NT2/D1 (cell line): ENCODE data around the gene FRAT1.

Experiments used
- DNase-seq: peaks from one replicate; pipeline ENCODE4 v3.0.0-alpha.2; 2011; ENCODE audit warnings: low read depth, low spot score
- H3K27me3 ChIP-seq: 2 replicates; pipeline ENCODE4 v1.6.0; 2011; ENCODE audit warnings: mild to moderate bottlenecking; ENCODE audit not compliant: insufficient read length, insufficient read depth
- H3K36me3 ChIP-seq: 2 replicates; pipeline ENCODE4 v1.6.1; 2011; ENCODE audit warnings: mild to moderate bottlenecking, low read length, mixed read lengths; ENCODE audit not compliant: insufficient read depth, insufficient read length
- H3K4me1 ChIP-seq: 2 replicates; pipeline ENCODE4 v1.5.1; 2011; ENCODE audit not compliant: insufficient read depth, insufficient read length
- H3K4me3 ChIP-seq: 2 replicates; pipeline ENCODE4 v1.5.1; 2011; ENCODE audit warnings: low read depth; ENCODE audit not compliant: insufficient read length
- H3K9ac ChIP-seq: 2 replicates; pipeline ENCODE4 v1.6.0; 2011; ENCODE audit warnings: low read depth; ENCODE audit not compliant: insufficient read length
- H3K9me3 ChIP-seq: 2 replicates; pipeline ENCODE4 v1.5.1; 2011; ENCODE audit warnings: mild to moderate bottlenecking, low read length; ENCODE audit not compliant: insufficient read depth
- SUZ12 ChIP-seq: IDR thresholded peaks from 2 replicates; pipeline ENCODE4 v1.6.1; 2011; ENCODE audit not compliant: insufficient read length, insufficient read depth; ENCODE audit errors: extremely low read depth
- YY1 ChIP-seq: IDR thresholded peaks from 2 replicates; pipeline ENCODE4 v1.6.1; 2011; ENCODE audit not compliant: insufficient read length, insufficient read depth
- ZNF274 ChIP-seq: IDR thresholded peaks from 2 replicates; pipeline ENCODE4 v1.6.1; 2011; ENCODE audit warnings: mild to moderate bottlenecking, low read depth, low read length

The FRAT1 gene

GRCh38 chr10:97356918-97357317 is 37.8 kb downstream of the FRAT1 start:
- Histone ChIP-seq H3K4me3 (no peak overlapping the region), H3K9ac (no peak overlapping the region), H3K4me1 (no peaks in the 10 kb centered on the region), H3K9me3 (no peaks in the 10 kb centered on the region), H3K27me3 (no peaks in the 10 kb centered on the region), H3K36me3 (peaks cover 59% of the 10 kb centered on the region)
- no peak for DNase-seq
- TF ChIP-seq YY1 (no peak), SUZ12 (no peak), ZNF274 (no peak)

- no peak for DNase-seq
- Histone ChIP-seq H3K27me3 (no peaks in the 10 kb centered on the region), H3K4me1 (peaks cover 3% of the 10 kb centered on the region), H3K36me3 (peaks cover 70% of the 10 kb centered on the region), H3K4me3 (no peak overlapping the region), H3K9ac (no peak overlapping the region), H3K9me3 (no peaks in the 10 kb centered on the region)
- no peak for TF ChIP-seq YY1
- TF ChIP-seq SUZ12 = no peak
- TF ChIP-seq ZNF274 = no peak
Observed at GRCh38 chr10:97358349-97358748, 39.3 kb downstream of the FRAT1 start.

GRCh38 chr10:97358781-97359180 is 39.7 kb downstream of the FRAT1 start:
- no peak for TF ChIP-seq YY1

GRCh38 chr10:97360705-97361536 is 41.9 kb downstream of the FRAT1 start:
- H3K27me3 ChIP-seq = no peaks in the 10 kb centered on the region
- H3K4me1 ChIP-seq = peaks cover 3% of the 10 kb centered on the region
- DNase-seq = no peak
- no peak overlapping the region for H3K9ac ChIP-seq
- H3K4me3 ChIP-seq = no peak overlapping the region
- no peaks in the 10 kb centered on the region for H3K9me3 ChIP-seq
- H3K36me3 ChIP-seq = peaks cover 88% of the 10 kb centered on the region
- TF ChIP-seq ZNF274 = no peak
- TF ChIP-seq YY1 = no peak
- TF ChIP-seq SUZ12 = no peak

More at GRCh38 chr10:97358781-97359180, 39.7 kb downstream of the FRAT1 start:
- Histone ChIP-seq H3K4me1 (peaks cover 3% of the 10 kb centered on the region), H3K9ac (no peak overlapping the region), H3K36me3 (peaks cover 74% of the 10 kb centered on the region), H3K4me3 (no peak overlapping the region), H3K9me3 (no peaks in the 10 kb centered on the region), H3K27me3 (no peaks in the 10 kb centered on the region)
- no peak for DNase-seq

- Histone ChIP-seq H3K9me3 (no peaks in the 10 kb centered on the region), H3K27me3 (no peaks in the 10 kb centered on the region), H3K4me3 (no peak overlapping the region), H3K4me1 (peaks cover 3% of the 10 kb centered on the region), H3K36me3 (peaks cover 88% of the 10 kb centered on the region), H3K9ac (no peak overlapping the region)
- DNase-seq = no peak
- TF ChIP-seq SUZ12 (no peak), ZNF274 (no peak), YY1 (no peak)
Observed at GRCh38 chr10:97361537-97361901, 42.4 kb downstream of the FRAT1 start.

GRCh38 chr10:97362310-97363033 is 43.4 kb downstream of the FRAT1 start:
- DNase-seq = no peak
- Histone ChIP-seq H3K4me3 (no peak overlapping the region), H3K9me3 (no peaks in the 10 kb centered on the region), H3K4me1 (peaks cover 3% of the 10 kb centered on the region), H3K27me3 (no peaks in the 10 kb centered on the region), H3K9ac (no peak overlapping the region), H3K36me3 (peaks cover 88% of the 10 kb centered on the region)
- TF ChIP-seq ZNF274 = no peak
- TF ChIP-seq YY1 = no peak
- no peak for TF ChIP-seq SUZ12

GRCh38 chr10:97363071-97363470 is 44.0 kb downstream of the FRAT1 start:
- Histone ChIP-seq H3K36me3 (peaks cover 88% of the 10 kb centered on the region), H3K4me3 (no peak overlapping the region), H3K4me1 (peaks cover 3% of the 10 kb centered on the region), H3K9me3 (no peaks in the 10 kb centered on the region), H3K27me3 (no peaks in the 10 kb centered on the region), H3K9ac (no peak overlapping the region)
- TF ChIP-seq YY1 (no peak), SUZ12 (no peak), ZNF274 (no peak)
- DNase-seq = no peak
